Cardiac muscle cell (in vitro differentiated cells and primary cell): ENCODE results near the gene ATPAF1. TPM values are rescaled to one million over a fixed set of nuclear protein-coding genes. Genes with fewer than 3 reads are reported as not detected.

Experiments used
- DNase-seq, 2 donors: peaks; one replicate each; pipeline versions ENCODE4 v3.0.0 to v3.0.0-alpha.2; 2010 to 2017; ENCODE audit warnings: low read depth in 1 of 2, low spot score in 1 of 2
- H3K27ac ChIP-seq: fragments of 200-600 bp; sonication (generic); 2 replicates; pipeline ENCODE4 v1.5.1; 2016
- H3K27me3 ChIP-seq: fragments of 200-600 bp; sonication (generic); 2 replicates; pipeline ENCODE4 v1.6.0; 2016; ENCODE audit warnings: control low read depth
- H3K36me3 ChIP-seq: fragments of 200-600 bp; sonication (generic); 2 replicates; pipeline ENCODE4 v1.5.1; 2016; ENCODE audit warnings: control low read depth
- H3K4me1 ChIP-seq: fragments of 200-600 bp; sonication (generic); 2 replicates; pipeline ENCODE4 v1.8.1; 2017; ENCODE audit warnings: low read depth, mild to moderate bottlenecking, mixed run types
- H3K4me3 ChIP-seq: fragments of 200-600 bp; sonication (generic); 2 replicates; pipeline ENCODE4 v1.5.1; 2016; ENCODE audit warnings: mild to moderate bottlenecking
- H3K9me3 ChIP-seq: fragments of 200-600 bp; sonication (generic); 2 replicates; pipeline ENCODE4 v1.5.1; 2017; ENCODE audit warnings: low read depth, mild to moderate bottlenecking, control low read depth
- CTCF ChIP-seq: IDR thresholded peaks from 2 replicates; pipeline ENCODE4 v1.5.1; 2012; ENCODE audit warnings: low read depth, mild to moderate bottlenecking, low read length
- polyA plus RNA-seq: library from polyadenylated mRNA; unstranded; fragments of >200 nt; fragmentation: Nextera tagmentation; extraction: Ambion mirVana; gene quantifications from 2 replicates; pipeline ENCODE4 v1.2.1, GENCODE V29; 2016
- total RNA-seq: library from RNA; depleted of rRNA; stranded (reverse); fragments of >200 nt; gene quantifications from 2 replicates; pipeline ENCODE4 v1.2.3, GENCODE V29; 2016

ATPAF1 gene
- total and polyA plus RNA-seq, 2 experiments from 2014 or later = 83.6 to 120 TPM

GRCh38 chr1:46617108-46617800, 50.9 kb downstream of the ATPAF1 start:
- Histone ChIP-seq H3K27ac (no peak overlapping the region), H3K4me1 (peaks cover 13% of the 10 kb centered on the region), H3K4me3 (peak overlapping the region; percentile 57), H3K36me3 (no peaks in the 10 kb centered on the region), H3K9me3 (no peaks in the 10 kb centered on the region), H3K27me3 (no peaks in the 10 kb centered on the region)
- no peak for DNase-seq
- no peak for TF ChIP-seq CTCF

- no peak for TF ChIP-seq CTCF
These were observed 51.7 kb downstream of the ATPAF1 start, which contains the start of gene MOB3C for GRCh38 chr1:46616277-46617107. MOB3C (minus strand) TSS chr1:46616811; CDS start chr1:46613321, 3,490 bp downstream.

GRCh38 chr1:46615735-46616134, 52.4 kb downstream of the ATPAF1 start:
- H3K4me3 ChIP-seq = peak overlapping the region; percentile 57
- no peaks in the 10 kb centered on the region for H3K27me3 ChIP-seq
- H3K9me3 ChIP-seq = no peaks in the 10 kb centered on the region
- peak overlapping the region; percentile 60 for H3K27ac ChIP-seq
- no peak for DNase-seq
- H3K4me1 ChIP-seq = peaks cover 13% of the 10 kb centered on the region
- TF ChIP-seq CTCF = no peak
- no peaks in the 10 kb centered on the region for H3K36me3 ChIP-seq

More at GRCh38 chr1:46616277-46617107, 51.7 kb downstream of the ATPAF1 start, which contains the start of gene MOB3C:
- Histone ChIP-seq H3K27me3 (no peaks in the 10 kb centered on the region), H3K4me3 (peak within 1 kb of the TSS; percentile 57), H3K4me1 (peaks cover 13% of the 10 kb centered on the region), H3K9me3 (no peaks in the 10 kb centered on the region), H3K36me3 (no peaks in the 10 kb centered on the region), H3K27ac (peak within 1 kb of the TSS; percentile 60)
- DNase-seq = peak; percentile 69 to 89

- no peak overlapping the region for H3K27ac ChIP-seq
- H3K36me3 ChIP-seq = no peaks in the 10 kb centered on the region
- no peaks in the 10 kb centered on the region for H3K27me3 ChIP-seq
- peaks cover 13% of the 10 kb centered on the region for H3K4me1 ChIP-seq
- no peak for DNase-seq
- no peak for TF ChIP-seq CTCF
- H3K9me3 ChIP-seq = no peaks in the 10 kb centered on the region
- no peak overlapping the region for H3K4me3 ChIP-seq
These were observed 53.1 kb downstream of the ATPAF1 start for GRCh38 chr1:46615088-46615487.

- Histone ChIP-seq H3K36me3 (no peaks in the 10 kb centered on the region), H3K4me3 (no peak overlapping the region), H3K27ac (no peak overlapping the region), H3K4me1 (peaks cover 13% of the 10 kb centered on the region), H3K9me3 (no peaks in the 10 kb centered on the region), H3K27me3 (no peaks in the 10 kb centered on the region)
- TF ChIP-seq CTCF = no peak
- DNase-seq = no peak
These were observed 53.6 kb downstream of the ATPAF1 start for GRCh38 chr1:46614604-46614984.
